ENCODE results near the gene PRMT7. TPM values are rescaled to one million over a fixed set of nuclear protein-coding genes. Genes with fewer than 3 reads are reported as not detected.

The PRMT7 gene
- total and polyA plus RNA-seq, 8 donors: 11.6 to 47.9 (median 17.9) TPM

- no peak for ATAC-seq
- no peak for TF ChIP-seq CTCF (IDR thresholded peaks at IDR 0.05)
- no peaks in the 10 kb centered on the region for H3K27me3 ChIP-seq
- peak in 2 of 6 donors; percentile 7 to 49 for DNase-seq
- intact Hi-C loops (cut with DNase I): no loop called here
- no peaks in the 10 kb centered on the region for H3K4me1 ChIP-seq
- no peaks in the 10 kb centered on the region for H3K36me3 ChIP-seq
- no peak for FAIRE-seq
- 92 to 98% methylated on average over 7 of the region's 7 CpGs for WGBS, 2 donors
- no peak overlapping the region for H3K4me3 ChIP-seq
- H3K9me3 ChIP-seq: no peaks in the 10 kb centered on the region
- no peak overlapping the region for H3K27ac ChIP-seq
Measured at GRCh38 chr16:68377221-68377620, 66.4 kb downstream of the PRMT7 start.

DNA sequence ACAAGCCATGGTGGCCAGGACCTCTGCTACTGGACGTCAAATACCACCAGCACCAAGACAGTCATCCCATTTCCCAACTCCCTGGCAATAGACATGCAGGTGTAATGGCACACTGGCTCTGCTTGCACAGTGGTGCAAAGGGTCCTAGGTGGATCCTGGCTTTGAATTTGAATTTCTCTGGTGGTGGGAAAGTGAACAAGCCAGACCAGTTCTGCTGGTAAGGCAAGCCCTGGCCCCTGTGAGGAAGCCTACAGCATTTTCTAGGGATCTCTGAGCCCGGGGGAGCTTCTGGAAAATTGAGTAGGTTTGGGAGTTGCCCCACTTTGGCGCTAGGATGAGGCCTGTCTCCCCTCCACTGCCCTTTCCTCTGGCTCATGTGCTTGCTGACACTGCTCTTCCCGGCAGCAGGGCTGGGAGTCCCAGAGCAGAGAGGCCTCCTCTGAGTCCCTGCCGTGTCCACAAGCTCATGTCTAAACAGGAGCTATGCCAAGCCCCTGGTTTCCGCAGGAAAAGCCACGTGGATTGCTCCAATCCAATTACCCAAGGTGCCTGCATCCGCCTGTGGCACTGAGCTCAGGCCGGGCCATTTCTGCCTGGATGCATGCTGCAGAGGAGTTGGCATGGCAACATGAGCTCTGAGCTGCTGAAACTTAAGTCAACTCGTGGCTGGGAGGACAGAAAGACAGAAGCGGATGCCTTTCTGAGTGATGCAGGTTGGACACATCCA, 67.0 kb downstream of the PRMT7 start:
- peak in 2 of 6 donors; percentile 12 to 32 for DNase-seq
- intact Hi-C loops (cut with DNase I): no loop called here
- no peak for FAIRE-seq
- H3K4me1 ChIP-seq: no peaks in the 10 kb centered on the region
- ATAC-seq: peak in 3 of 4 donors; percentile 23 to 58 (median 58)
- H3K4me3 ChIP-seq: no peak overlapping the region
- 71% methylated on average over 11 of the region's 11 CpGs for whole genome bisulfite sequencing, 2 donors
- H3K27me3 ChIP-seq: no peaks in the 10 kb centered on the region
- no peak overlapping the region for H3K27ac ChIP-seq
- H3K36me3 ChIP-seq: no peaks in the 10 kb centered on the region
- TF ChIP-seq CTCF (IDR thresholded peaks at IDR 0.05): no peak
- H3K9me3 ChIP-seq: no peaks in the 10 kb centered on the region

- 78 to 85% methylated on average over 13 of the region's 13 CpGs for WGBS, 2 donors
- ATAC-seq (no peak), DNase-seq (peak in 2 of 6 donors; percentile 6 to 21), FAIRE-seq (no peak)
- Histone ChIP-seq H3K4me3 (no peak overlapping the region), H3K27me3 (no peaks in the 10 kb centered on the region), H3K9me3 (no peaks in the 10 kb centered on the region), H3K27ac (no peak overlapping the region), H3K36me3 (no peaks in the 10 kb centered on the region), H3K4me1 (no peaks in the 10 kb centered on the region)
- intact Hi-C loops (cut with DNase I): no loop called here
- TF ChIP-seq CTCF (IDR thresholded peaks at IDR 0.05): no peak
Measured at GRCh38 chr16:68378436-68379415, 67.9 kb downstream of the PRMT7 start.

DNA sequence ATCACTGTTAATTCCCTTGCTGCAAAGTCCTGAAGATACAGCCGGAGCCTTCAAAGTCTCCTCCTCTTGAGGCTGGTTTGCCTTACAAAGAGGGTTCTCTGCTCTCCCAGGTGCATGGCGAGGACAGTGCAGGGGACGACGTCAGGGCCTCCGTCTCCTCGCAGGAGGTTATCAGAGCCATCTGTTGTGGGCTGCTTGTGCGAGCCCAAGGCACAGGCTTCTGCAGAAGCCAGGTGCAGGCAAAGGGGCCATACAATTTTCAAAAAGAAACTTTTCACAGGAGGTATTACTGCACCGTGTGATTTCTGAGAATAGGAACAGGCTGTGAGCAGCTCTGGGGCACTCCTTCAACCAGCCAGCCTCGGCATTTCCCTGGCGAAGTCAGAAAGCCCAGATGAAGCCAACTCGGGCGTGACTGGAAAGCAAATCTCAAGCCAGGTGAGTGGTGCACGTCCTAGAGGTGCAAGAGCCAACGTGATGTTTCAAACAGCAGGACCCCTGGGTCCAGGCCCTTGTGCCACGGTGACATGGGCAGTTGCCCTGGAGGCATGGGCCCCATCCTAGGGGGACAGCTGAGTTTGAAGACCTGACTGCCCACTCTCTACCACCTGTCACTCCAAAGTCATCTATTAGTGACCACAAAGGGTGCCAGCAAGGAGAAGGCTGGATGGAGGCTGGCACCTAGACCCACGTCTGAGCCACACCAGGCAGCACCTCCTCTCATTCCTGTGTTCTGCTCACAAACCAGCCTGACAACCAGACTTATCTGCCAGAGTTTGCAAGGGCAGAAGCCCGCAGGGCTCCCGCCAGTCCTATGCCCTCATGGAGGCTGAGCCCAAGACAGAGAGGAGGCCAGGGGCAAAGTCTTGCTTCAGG, 68.9 kb downstream of the PRMT7 start:
- no peak for ATAC-seq
- no peaks in the 10 kb centered on the region for H3K36me3 ChIP-seq
- no peak for TF ChIP-seq CTCF (IDR thresholded peaks at IDR 0.05)
- no peak for DNase-seq
- no peaks in the 10 kb centered on the region for H3K9me3 ChIP-seq
- H3K4me3 ChIP-seq: no peak overlapping the region
- WGBS, 2 donors: 80 to 86% methylated on average over 18 of the region's 18 CpGs
- intact Hi-C loops (cut with DNase I): no loop called here
- H3K27ac ChIP-seq: no peak overlapping the region
- FAIRE-seq: no peak
- H3K27me3 ChIP-seq: no peaks in the 10 kb centered on the region
- no peaks in the 10 kb centered on the region for H3K4me1 ChIP-seq

Measured in pancreas (tissue), 10 donors.